Caco-2 (cell line): ENCODE results near the gene PET100. TPM values are rescaled to one million over a fixed set of nuclear protein-coding genes. Genes with fewer than 3 reads are reported as not detected.

Experiments
- BruUV-seq: library from RNA; stranded (reverse); fragments of 400-500 nt; replicated peaks from 2 replicates; lab custom pipeline; 2021; lab: Mats Ljungman, UMichigan
- CTCF ChIA-PET: fragments of 300-600 bp; sonication (Branson Sonifier 250); formaldehyde crosslinking; loops from one replicate; lab custom pipeline; 2022; ENCODE audit warnings: antibody characterized with exemption; lab: Charles Lee
- POLR2A ChIA-PET: fragments of 300-600 bp; sonication (Branson Sonifier 250); formaldehyde crosslinking; loops from one replicate; lab custom pipeline; 2022; ENCODE audit warnings: antibody characterized with exemption; lab: Charles Lee
- DNase-seq, 2 experiments: peaks; one replicate each; pipeline versions ENCODE4 v3.0.0 to v3.0.0-alpha.2; 2020 to 2022
- H3K27me3 ChIP-seq: replicated peaks from 2 replicates; pipeline ENCODE4 v1.6.0; 2011; ENCODE audit warnings: low read length; ENCODE audit not compliant: control insufficient read depth, insufficient read depth
- H3K36me3 ChIP-seq: 2 replicates; pipeline ENCODE4 v1.5.1; 2011; ENCODE audit warnings: low read length; ENCODE audit not compliant: control insufficient read depth, insufficient read depth
- H3K4me1 ChIP-seq: fragments of 250-450 bp; sonication (Bioruptor Pico); 2 replicates; pipeline ENCODE4 v1.5.1; 2020; ENCODE audit warnings: mild to moderate bottlenecking
- H3K4me3 ChIP-seq: 2 replicates; pipeline ENCODE4 v1.5.1; 2011; ENCODE audit warnings: low read depth, mild to moderate bottlenecking, control low read depth, low read length
- H3K9me3 ChIP-seq: fragments of 250-450 bp; sonication (Bioruptor Pico); 2 replicates; pipeline ENCODE4 v1.5.1; 2020; ENCODE audit warnings: mild to moderate bottlenecking, moderate library complexity
- H3K27ac Mint-ChIP-seq: one replicate; pipeline ENCODE4 v1.8.0; 2022; ENCODE audit warnings: mixed read lengths; ENCODE audit not compliant: unreplicated experiment
- H3K27me3 Mint-ChIP-seq: one replicate; pipeline ENCODE4 v1.8.0; 2022; ENCODE audit warnings: mixed read lengths; ENCODE audit not compliant: insufficient read depth, unreplicated experiment
- H3K36me3 Mint-ChIP-seq: one replicate; pipeline ENCODE4 v1.8.0; 2022; ENCODE audit warnings: mild to moderate bottlenecking, mixed read lengths; ENCODE audit not compliant: insufficient read depth, unreplicated experiment
- H3K4me1 Mint-ChIP-seq: one replicate; pipeline ENCODE4 v1.8.0; 2022; ENCODE audit warnings: low read depth, mixed read lengths; ENCODE audit not compliant: unreplicated experiment
- H3K4me3 Mint-ChIP-seq: one replicate; pipeline ENCODE4 v1.8.0; 2022; ENCODE audit warnings: mild to moderate bottlenecking, moderate library complexity, mixed read lengths; ENCODE audit not compliant: unreplicated experiment
- H3K9me3 Mint-ChIP-seq: one replicate; pipeline ENCODE4 v1.8.0; 2022; ENCODE audit warnings: mixed read lengths; ENCODE audit not compliant: unreplicated experiment
- intact Hi-C: fragments of 100-400 bp; cut with micrococcal nuclease; formaldehyde crosslinking; loops from one replicate; pipeline ENCODE4 v1.10.0; 2022; ENCODE audit not compliant: unreplicated experiment
- total RNA-seq: library from RNA; stranded (reverse); gene quantifications from 2 replicates; pipeline ENCODE4 v1.2.3, GENCODE V29; 2022
- TF ChIP-seq, protein P1 (sequence below), 2 experiments: fragments of 200-600 bp in 1 of 2; IDR thresholded peaks; 1 replicate in 1 of 2; 2 replicates in 1 of 2; pipeline versions ENCODE4 v1.5.1 to v1.8.0; 2011 to 2022; ENCODE audit warnings: antibody characterized with exemption in 1 of 2, control low read depth in 1 of 2, inconsistent platforms in 1 of 2, low read depth in 1 of 2, low read length in 1 of 2, mild to moderate bottlenecking in 1 of 2, moderate library complexity in 1 of 2; ENCODE audit not compliant: insufficient read depth in 1 of 2, severe bottlenecking in 1 of 2, unreplicated experiment in 1 of 2

PET100 gene
- total RNA-seq, 1 experiment from 2014 or later, result 139 TPM

DNA sequence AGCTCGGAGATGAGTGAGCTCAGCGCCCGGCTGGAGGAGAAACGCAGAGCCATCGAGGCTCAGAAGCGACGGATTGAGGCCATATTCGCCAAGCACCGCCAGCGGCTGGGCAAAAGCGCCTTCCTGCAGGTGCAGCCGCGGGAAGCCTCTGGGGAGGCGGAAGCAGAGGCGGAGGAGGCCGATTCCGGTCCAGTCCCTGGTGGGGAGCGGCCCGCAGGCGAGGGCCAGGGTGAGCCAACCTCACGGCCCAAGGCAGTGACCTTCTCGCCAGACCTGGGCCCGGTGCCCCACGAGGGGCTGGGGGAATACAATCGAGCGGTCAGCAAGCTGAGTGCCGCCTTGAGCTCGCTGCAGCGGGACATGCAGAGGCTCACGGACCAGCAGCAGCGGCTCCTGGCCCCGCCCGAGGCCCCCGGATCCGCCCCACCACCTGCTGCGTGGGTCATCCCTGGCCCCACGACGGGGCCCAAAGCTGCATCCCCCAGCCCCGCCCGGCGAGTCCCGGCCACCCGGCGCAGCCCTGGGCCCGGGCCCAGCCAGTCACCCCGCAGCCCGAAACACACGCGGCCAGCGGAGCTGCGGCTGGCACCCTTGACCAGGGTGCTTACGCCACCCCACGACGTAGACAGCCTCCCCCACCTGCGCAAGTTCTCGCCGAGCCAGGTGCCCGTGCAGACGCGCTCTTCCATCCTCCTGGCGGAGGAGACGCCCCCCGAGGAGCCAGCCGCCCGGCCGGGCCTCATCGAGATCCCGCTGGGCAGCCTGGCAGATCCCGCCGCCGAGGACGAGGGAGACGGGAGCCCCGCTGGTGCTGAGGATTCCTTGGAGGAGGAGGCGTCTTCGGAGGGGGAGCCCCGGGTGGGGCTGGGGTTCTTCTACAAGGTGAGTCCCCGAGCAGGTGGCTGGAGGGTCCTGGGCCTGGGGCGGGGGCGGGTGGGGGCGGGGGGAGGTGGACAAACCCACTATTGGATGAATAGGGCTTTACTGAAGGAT lies 17.0 kb upstream of the PET100 start:
- TF ChIP-seq, protein P1, sequence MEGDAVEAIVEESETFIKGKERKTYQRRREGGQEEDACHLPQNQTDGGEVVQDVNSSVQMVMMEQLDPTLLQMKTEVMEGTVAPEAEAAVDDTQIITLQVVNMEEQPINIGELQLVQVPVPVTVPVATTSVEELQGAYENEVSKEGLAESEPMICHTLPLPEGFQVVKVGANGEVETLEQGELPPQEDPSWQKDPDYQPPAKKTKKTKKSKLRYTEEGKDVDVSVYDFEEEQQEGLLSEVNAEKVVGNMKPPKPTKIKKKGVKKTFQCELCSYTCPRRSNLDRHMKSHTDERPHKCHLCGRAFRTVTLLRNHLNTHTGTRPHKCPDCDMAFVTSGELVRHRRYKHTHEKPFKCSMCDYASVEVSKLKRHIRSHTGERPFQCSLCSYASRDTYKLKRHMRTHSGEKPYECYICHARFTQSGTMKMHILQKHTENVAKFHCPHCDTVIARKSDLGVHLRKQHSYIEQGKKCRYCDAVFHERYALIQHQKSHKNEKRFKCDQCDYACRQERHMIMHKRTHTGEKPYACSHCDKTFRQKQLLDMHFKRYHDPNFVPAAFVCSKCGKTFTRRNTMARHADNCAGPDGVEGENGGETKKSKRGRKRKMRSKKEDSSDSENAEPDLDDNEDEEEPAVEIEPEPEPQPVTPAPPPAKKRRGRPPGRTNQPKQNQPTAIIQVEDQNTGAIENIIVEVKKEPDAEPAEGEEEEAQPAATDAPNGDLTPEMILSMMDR (IDR thresholded peaks at IDR 0.05; ENCODE audit: insufficient read depth in 1 of 2, low read depth in 1 of 2, low read length in 1 of 2, severe bottlenecking in 1 of 2, unreplicated experiment in 1 of 2), result no peak
- no TSS peak for BruUV-seq
- H3K27me3 ChIP-seq, result no peaks in the 10 kb centered on the region
- Mint-ChIP-seq H3K9me3 (no peaks in the 10 kb centered on the region), H3K27me3 (no peaks in the 10 kb centered on the region), H3K4me1 (no peaks in the 10 kb centered on the region), H3K27ac (no peak overlapping the region), H3K36me3 (peaks cover 70% of the 10 kb centered on the region), H3K4me3 (no peak overlapping the region)
- ChIA-PET POLR2A (no interaction called here), CTCF (no interaction called here)
- intact Hi-C loops, result no loop called here
- no peaks in the 10 kb centered on the region for H3K4me1 ChIP-seq
- no peaks in the 10 kb centered on the region for H3K9me3 ChIP-seq
- no peak overlapping the region for H3K4me3 ChIP-seq
- no peak for DNase-seq
- no peaks in the 10 kb centered on the region; the same call in none of the 2 replicates for H3K36me3 ChIP-seq

DNA sequence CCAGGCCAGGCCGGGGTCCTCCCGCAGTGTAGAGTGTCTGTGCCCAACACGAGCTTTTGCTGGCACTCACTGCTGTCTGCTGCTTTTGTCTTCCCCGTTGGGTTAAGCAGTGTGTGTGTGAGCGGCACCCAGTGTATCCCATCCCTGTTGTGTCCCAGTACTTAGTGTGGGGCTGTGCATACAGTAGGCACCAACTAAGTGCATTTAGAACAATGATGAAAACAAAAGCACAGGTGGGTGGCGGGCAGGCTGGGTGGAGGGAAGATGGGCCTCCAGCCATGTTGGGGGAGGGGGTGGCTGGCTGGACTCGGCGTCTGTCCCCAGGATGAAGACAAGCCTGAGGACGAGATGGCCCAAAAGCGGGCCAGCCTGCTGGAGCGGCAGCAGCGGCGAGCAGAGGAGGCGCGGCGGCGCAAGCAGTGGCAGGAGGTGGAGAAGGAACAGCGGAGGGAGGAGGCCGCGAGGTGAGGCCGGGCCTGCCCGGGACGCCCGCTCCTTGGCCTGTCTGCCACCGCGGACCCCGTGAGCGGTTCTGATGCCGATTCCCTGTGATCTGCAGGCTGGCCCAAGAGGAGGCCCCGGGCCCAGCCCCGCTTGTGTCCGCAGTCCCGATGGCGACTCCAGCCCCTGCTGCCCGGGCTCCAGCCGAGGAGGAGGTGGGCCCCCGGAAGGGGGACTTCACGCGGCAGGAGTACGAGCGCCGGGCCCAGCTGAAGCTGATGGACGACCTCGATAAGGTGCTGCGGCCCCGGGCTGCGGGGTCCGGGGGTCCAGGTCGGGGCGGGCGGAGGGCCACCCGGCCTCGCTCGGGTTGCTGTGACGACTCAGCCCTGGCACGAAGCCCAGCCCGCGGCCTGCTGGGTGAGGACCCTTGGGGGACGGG lies 14.5 kb upstream of the PET100 start:
- no peaks in the 10 kb centered on the region for H3K4me1 ChIP-seq
- no peaks in the 10 kb centered on the region for H3K9me3 ChIP-seq
- intact Hi-C loops, result no loop called here
- H3K4me3 Mint-ChIP-seq, result no peak overlapping the region
- H3K27ac Mint-ChIP-seq, result no peak overlapping the region
- no peaks in the 10 kb centered on the region for H3K9me3 Mint-ChIP-seq
- no TSS peak for BruUV-seq
- POLR2A ChIA-PET, result no interaction called here
- H3K36me3 ChIP-seq, result no peaks in the 10 kb centered on the region; the same call in none of the 2 replicates
- CTCF ChIA-PET, result interaction anchor here (0.7 to 1.3 kb wide), 2 partner anchors 47 to 242 kb away, joined by 3 to 4 read pairs; no protein-coding TSS in a partner anchor
- H3K4me1 Mint-ChIP-seq, result no peaks in the 10 kb centered on the region
- H3K36me3 Mint-ChIP-seq, result peaks cover 67% of the 10 kb centered on the region
- TF ChIP-seq, protein P1 (IDR thresholded peaks at IDR 0.05; ENCODE audit: insufficient read depth in 1 of 2, low read depth in 1 of 2, low read length in 1 of 2, severe bottlenecking in 1 of 2, unreplicated experiment in 1 of 2), result no peak
- DNase-seq, result no peak
- no peaks in the 10 kb centered on the region for H3K27me3 ChIP-seq
- H3K4me3 ChIP-seq, result no peak overlapping the region
- H3K27me3 Mint-ChIP-seq, result no peaks in the 10 kb centered on the region

DNA sequence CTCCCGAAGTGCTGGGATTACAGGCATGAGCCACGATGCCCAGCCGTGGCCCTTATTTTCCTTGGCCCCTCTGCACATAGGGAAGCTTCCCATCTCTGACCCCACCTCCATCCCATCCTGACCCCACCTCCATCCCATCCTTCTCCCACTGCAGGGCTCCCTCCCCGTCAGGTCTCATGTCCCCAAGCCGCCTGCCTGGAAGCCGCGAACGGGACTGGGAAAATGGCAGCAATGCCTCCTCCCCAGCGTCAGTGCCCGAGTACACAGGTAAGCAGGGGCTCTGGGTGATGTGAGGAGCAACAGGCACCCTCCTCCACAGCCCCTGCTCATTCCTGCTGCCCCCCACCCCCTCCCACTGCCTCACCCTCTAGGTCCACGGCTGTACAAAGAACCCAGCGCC lies 12.4 kb upstream of the PET100 start:
- peaks cover 71% of the 10 kb centered on the region for H3K36me3 Mint-ChIP-seq
- no peak overlapping the region for H3K27ac Mint-ChIP-seq
- Histone ChIP-seq H3K9me3 (no peaks in the 10 kb centered on the region), H3K4me1 (no peaks in the 10 kb centered on the region), H3K27me3 (no peaks in the 10 kb centered on the region), H3K36me3 (no peaks in the 10 kb centered on the region; the same call in 1 of the 2 replicates), H3K4me3 (no peak overlapping the region)
- H3K4me1 Mint-ChIP-seq, result no peaks in the 10 kb centered on the region
- intact Hi-C loops, result no loop called here
- H3K4me3 Mint-ChIP-seq, result no peak overlapping the region
- ChIA-PET POLR2A (no interaction called here), CTCF (no interaction called here)
- DNase-seq, result no peak
- BruUV-seq, result no TSS peak
- H3K27me3 Mint-ChIP-seq, result no peaks in the 10 kb centered on the region
- H3K9me3 Mint-ChIP-seq, result no peaks in the 10 kb centered on the region
- TF ChIP-seq, protein P1 (IDR thresholded peaks at IDR 0.05; ENCODE audit: insufficient read depth in 1 of 2, low read depth in 1 of 2, low read length in 1 of 2, severe bottlenecking in 1 of 2, unreplicated experiment in 1 of 2), result no peak
